ENCODE measurements around the gene CELF2. TPM values are rescaled to one million over a fixed set of nuclear protein-coding genes. Genes with fewer than 3 reads are reported as not detected.

Gene CELF2
- total RNA-seq, 1 experiment from 2014 or later: 0.27 TPM

DNA sequence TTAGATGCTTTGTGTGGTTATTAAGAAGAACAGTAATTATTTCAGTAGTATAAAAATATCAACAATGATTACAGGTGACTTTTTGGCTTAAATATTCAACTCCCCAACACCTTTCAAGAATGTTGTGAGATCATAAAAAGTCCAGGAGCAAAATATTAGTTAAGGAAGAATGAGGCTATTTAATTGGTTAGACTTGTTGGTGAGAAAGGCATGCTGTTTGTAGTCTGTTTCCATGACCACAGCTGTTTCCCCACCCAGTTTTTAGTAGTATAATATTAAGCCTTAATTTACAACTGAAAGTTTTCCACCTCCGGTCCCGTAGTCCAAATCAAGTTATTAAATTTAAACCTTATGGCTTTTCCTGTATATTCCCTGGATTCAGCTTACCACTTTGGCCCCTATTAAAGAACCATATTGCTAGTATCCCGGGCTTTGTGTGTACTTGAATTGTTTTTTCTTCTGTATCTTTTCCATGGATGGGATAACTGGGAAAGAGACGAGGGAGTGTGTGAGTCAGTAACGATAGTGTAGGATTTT is 133.3 kb downstream of the CELF2 start:
- Mint-ChIP-seq H3K4me3 (ENCODE audit: unreplicated experiment) (no peak overlapping the region), H3K4me1 (ENCODE audit: low read depth, unreplicated experiment) (no peaks in the 10 kb centered on the region), H3K36me3 (ENCODE audit: insufficient read depth, unreplicated experiment) (no peaks in the 10 kb centered on the region), H3K27me3 (ENCODE audit: insufficient read depth, unreplicated experiment) (peaks cover 31% of the 10 kb centered on the region), H3K27ac (ENCODE audit: unreplicated experiment) (no peak overlapping the region), H3K9me3 (ENCODE audit: unreplicated experiment) (no peaks in the 10 kb centered on the region)
- Histone ChIP-seq H3K4me3 (ENCODE audit: low read depth, low read length) (no peak overlapping the region), H3K27me3 (replicated peaks; ENCODE audit: control insufficient read depth, insufficient read depth, low read length) (no peaks in the 10 kb centered on the region), H3K36me3 (ENCODE audit: control insufficient read depth, insufficient read depth, low read length) (no peaks in the 10 kb centered on the region), H3K4me1 (no peaks in the 10 kb centered on the region), H3K9me3 (no peaks in the 10 kb centered on the region)
- no TSS peak for BruUV-seq (replicated peaks)
- ChIA-PET CTCF (no interaction called here), POLR2A (no interaction called here)
- TF ChIP-seq CTCF (IDR thresholded peaks at IDR 0.05; ENCODE audit: insufficient read depth in 1 of 2, low read depth in 1 of 2, low read length in 1 of 2, severe bottlenecking in 1 of 2, unreplicated experiment in 1 of 2): no peak
- intact Hi-C loops (cut with micrococcal nuclease; ENCODE audit: unreplicated experiment): no loop called here
- DNase-seq: no peak

GRCh38 chr10:11152801-11153200 is 135.1 kb downstream of the CELF2 start:
- CTCF ChIA-PET: no interaction called here
- H3K4me3 Mint-ChIP-seq (ENCODE audit: unreplicated experiment): no peak overlapping the region
- BruUV-seq (replicated peaks): no TSS peak
- no peaks in the 10 kb centered on the region for H3K9me3 Mint-ChIP-seq (ENCODE audit: unreplicated experiment)
- H3K27me3 Mint-ChIP-seq (ENCODE audit: insufficient read depth, unreplicated experiment): peaks cover 33% of the 10 kb centered on the region
- no peaks in the 10 kb centered on the region for H3K4me1 Mint-ChIP-seq (ENCODE audit: low read depth, unreplicated experiment)
- Histone ChIP-seq H3K27me3 (replicated peaks; ENCODE audit: control insufficient read depth, insufficient read depth, low read length) (peaks cover 2% of the 10 kb centered on the region; the same call in 1 of the 2 replicates), H3K4me3 (ENCODE audit: low read depth, low read length) (no peak overlapping the region), H3K9me3 (no peaks in the 10 kb centered on the region), H3K36me3 (ENCODE audit: control insufficient read depth, insufficient read depth, low read length) (no peaks in the 10 kb centered on the region), H3K4me1 (no peaks in the 10 kb centered on the region)
- H3K36me3 Mint-ChIP-seq (ENCODE audit: insufficient read depth, unreplicated experiment): no peaks in the 10 kb centered on the region
- H3K27ac Mint-ChIP-seq (ENCODE audit: unreplicated experiment): no peak overlapping the region
- no peak for TF ChIP-seq CTCF (IDR thresholded peaks at IDR 0.05; ENCODE audit: insufficient read depth in 1 of 2, low read depth in 1 of 2, low read length in 1 of 2, severe bottlenecking in 1 of 2, unreplicated experiment in 1 of 2)
- intact Hi-C loops (cut with micrococcal nuclease; ENCODE audit: unreplicated experiment): no loop called here
- POLR2A ChIA-PET: no interaction called here
- no peak for DNase-seq

DNA sequence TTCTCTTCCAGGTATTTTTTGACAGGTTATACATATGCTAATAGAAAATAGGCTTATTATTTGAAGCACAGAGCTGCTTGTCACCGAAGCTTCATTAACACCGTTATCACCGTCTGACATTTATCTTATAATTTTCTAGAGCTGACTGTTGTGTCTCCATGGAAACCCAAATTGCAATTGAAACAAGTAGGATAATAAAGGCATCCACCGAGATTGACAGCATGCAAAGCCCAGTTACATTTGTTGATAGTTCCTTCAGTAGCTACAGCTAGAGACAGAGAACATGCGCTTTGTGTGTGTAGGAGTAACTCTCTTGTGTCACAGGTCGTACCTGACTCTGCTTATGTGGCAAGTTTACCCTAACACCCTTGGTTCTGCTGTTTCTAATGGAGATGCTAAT is 135.6 kb downstream of the CELF2 start:
- peaks cover 2% of the 10 kb centered on the region; the same call in 1 of the 2 replicates for H3K27me3 ChIP-seq (replicated peaks; ENCODE audit: control insufficient read depth, insufficient read depth, low read length)
- H3K36me3 ChIP-seq (ENCODE audit: control insufficient read depth, insufficient read depth, low read length): no peaks in the 10 kb centered on the region
- H3K4me1 ChIP-seq: no peaks in the 10 kb centered on the region
- ChIA-PET CTCF (no interaction called here), POLR2A (no interaction called here)
- H3K9me3 ChIP-seq: no peaks in the 10 kb centered on the region
- Mint-ChIP-seq H3K4me3 (ENCODE audit: unreplicated experiment) (no peak overlapping the region), H3K4me1 (ENCODE audit: low read depth, unreplicated experiment) (no peaks in the 10 kb centered on the region), H3K27ac (ENCODE audit: unreplicated experiment) (no peak overlapping the region), H3K9me3 (ENCODE audit: unreplicated experiment) (no peaks in the 10 kb centered on the region), H3K27me3 (ENCODE audit: insufficient read depth, unreplicated experiment) (peaks cover 36% of the 10 kb centered on the region), H3K36me3 (ENCODE audit: insufficient read depth, unreplicated experiment) (no peaks in the 10 kb centered on the region)
- no peak overlapping the region for H3K4me3 ChIP-seq (ENCODE audit: low read depth, low read length)
- DNase-seq: no peak
- no peak for TF ChIP-seq CTCF (IDR thresholded peaks at IDR 0.05; ENCODE audit: insufficient read depth in 1 of 2, low read depth in 1 of 2, low read length in 1 of 2, severe bottlenecking in 1 of 2, unreplicated experiment in 1 of 2)
- intact Hi-C loops (cut with micrococcal nuclease; ENCODE audit: unreplicated experiment): no loop called here
- BruUV-seq (replicated peaks): no TSS peak
